HCT116 (cell line): ENCODE data around the gene TENM4. TPM values are rescaled to one million over a fixed set of nuclear protein-coding genes. Genes with fewer than 3 reads are reported as not detected.

Experiments used
- ATAC-seq: fragments of 200-7000 bp; cut with Tn5 transposase; 2 replicates; pipeline ENCODE4 v1.9.1; 2020; ENCODE audit warnings: mild to moderate bottlenecking, moderate library complexity
- BruUV-seq: library from RNA; stranded (reverse); fragments of 400-500 nt; replicated peaks from 2 replicates; lab custom pipeline; 2021; lab: Mats Ljungman, UMichigan
- CTCF ChIA-PET: fragments of 300-600 bp; sonication (Branson Sonifier 250); formaldehyde crosslinking; loops from one replicate; lab custom pipeline; 2021; ENCODE audit warnings: antibody characterized with exemption; lab: Charles Lee
- POLR2A ChIA-PET: fragments of 300-600, 350-600 bp; sonication (Branson Sonifier 250); formaldehyde crosslinking; loops from one replicate; lab custom pipeline; 2021; ENCODE audit warnings: antibody characterized with exemption; lab: Charles Lee
- RAD21 ChIA-PET, 2 experiments: fragments of 300-600 bp; sonication (Branson Sonifier 250); formaldehyde crosslinking; loops; one replicate each; lab custom pipeline; 2023; ENCODE audit warnings: low total read pairs in 2 of 2; ENCODE audit not compliant: uncharacterized antibody in 2 of 2, unreplicated experiment in 2 of 2, low non-redundant PET in 1 of 2; lab: Charles Lee
- DNase-seq: peaks from one replicate; pipeline ENCODE4 v3.0.0-alpha.2; 2010; ENCODE audit warnings: low read depth, low spot score
- H2AFZ ChIP-seq: fragments of 200-600 bp; shearing (Covaris generic), sonication (generic); 2 replicates; pipeline ENCODE4 v1.6.1; 2017; ENCODE audit warnings: low read depth, mixed run types, mixed read lengths, antibody characterized with exemption, low read length; ENCODE audit not compliant: poor library complexity, severe bottlenecking
- H3K27ac ChIP-seq: 2 replicates; pipeline ENCODE4 v1.5.1; 2012; ENCODE audit warnings: low read depth, low read length
- H3K27me3 ChIP-seq: fragments of 200-600 bp; sonication (generic); 2 replicates; pipeline ENCODE4 v1.6.1; 2016; ENCODE audit warnings: mixed run types, low read length, mixed read lengths; ENCODE audit not compliant: insufficient read depth
- H3K36me3 ChIP-seq, 2 experiments: fragments of 200-500 bp in 1 of 2; fragments of 200-600 bp in 1 of 2; sonication (Bioruptor generic) in 1 of 2; sonication (generic) in 1 of 2; 2 replicates each; pipeline versions ENCODE4 v1.5.1 to v1.6.1; 2014 to 2016; ENCODE audit warnings: low read length in 2 of 2, inconsistent platforms in 1 of 2, mixed read lengths in 1 of 2, mixed run types in 1 of 2; ENCODE audit not compliant: insufficient read depth in 2 of 2, control insufficient read depth in 1 of 2
- H3K4me1 ChIP-seq, 2 experiments: fragments of 200-600 bp in 1 of 2; sonication (generic) in 1 of 2; 2 replicates each; pipeline versions ENCODE4 v1.5.1 to v1.6.1; 2012 to 2017; ENCODE audit warnings: low read length in 2 of 2, inconsistent platforms in 1 of 2, mild to moderate bottlenecking in 1 of 2, mixed read lengths in 1 of 2, mixed run types in 1 of 2, moderate library complexity in 1 of 2; ENCODE audit not compliant: insufficient read depth in 2 of 2, control insufficient read depth in 1 of 2
- H3K4me2 ChIP-seq: fragments of 200-600 bp; sonication (generic); 2 replicates; pipeline ENCODE4 v1.6.1; 2017; ENCODE audit warnings: mixed run types, low read length, mixed read lengths
- H3K4me3 ChIP-seq, 2 experiments: fragments of 200-600 bp in 1 of 2; sonication (generic) in 1 of 2; replicated peaks in 1 of 2; 2 replicates each; pipeline ENCODE4 v1.5.1; 2011 to 2016; ENCODE audit warnings: low read length in 2 of 2, control low read depth in 1 of 2, low read depth in 1 of 2, mild to moderate bottlenecking in 1 of 2, mixed read lengths in 1 of 2, mixed run types in 1 of 2
- H3K79me2 ChIP-seq: fragments of 200-600 bp; sonication (generic); 2 replicates; pipeline ENCODE4 v1.6.1; 2017; ENCODE audit warnings: mild to moderate bottlenecking, mixed run types, low read length, moderate library complexity, mixed read lengths; ENCODE audit not compliant: insufficient read depth
- H3K9ac ChIP-seq: fragments of 200-600 bp; sonication (generic); 2 replicates; pipeline ENCODE4 v1.6.1; 2016; ENCODE audit warnings: low read length, mixed read lengths
- H3K9me2 ChIP-seq: fragments of 200-600 bp; sonication (generic), shearing (Covaris generic); 2 replicates; pipeline ENCODE4 v1.6.1; 2017; ENCODE audit warnings: mixed run types, mild to moderate bottlenecking, moderate library complexity; ENCODE audit not compliant: insufficient read depth
- H3K9me3 ChIP-seq, 2 experiments: fragments of 200-500 bp in 1 of 2; fragments of 200-600 bp in 1 of 2; sonication (Bioruptor generic) in 1 of 2; sonication (generic) in 1 of 2; 2 replicates each; pipeline ENCODE4 v1.6.1; 2014 to 2017; ENCODE audit warnings: low read length in 2 of 2, mixed read lengths in 2 of 2, inconsistent platforms in 1 of 2, low read depth in 1 of 2, mild to moderate bottlenecking in 1 of 2, mixed run types in 1 of 2, moderate library complexity in 1 of 2; ENCODE audit not compliant: control insufficient read depth in 1 of 2, insufficient read depth in 1 of 2
- H4K20me1 ChIP-seq: fragments of 200-600 bp; sonication (generic), shearing (Covaris generic); 2 replicates; pipeline ENCODE4 v1.6.1; 2017; ENCODE audit warnings: mixed run types, mild to moderate bottlenecking, moderate library complexity; ENCODE audit not compliant: insufficient read depth
- CBX3 ChIP-seq: IDR thresholded peaks from 2 replicates; pipeline ENCODE4 v1.6.1; 2012; ENCODE audit warnings: low read depth
- CEBPB ChIP-seq: IDR thresholded peaks from 2 replicates; pipeline ENCODE4 v1.6.1; 2012; ENCODE audit warnings: low read depth
- EGR1 ChIP-seq: IDR thresholded peaks from 2 replicates; pipeline ENCODE4 v1.6.1; 2012; ENCODE audit warnings: low read depth
- JUND ChIP-seq: IDR thresholded peaks from 2 replicates; pipeline ENCODE4 v1.6.1; 2012
- POLR2A ChIP-seq: IDR thresholded peaks from 2 replicates; pipeline ENCODE4 v1.7.0; 2011; ENCODE audit warnings: borderline replicate concordance; ENCODE audit not compliant: insufficient read depth, insufficient read length; ENCODE audit errors: extremely low read depth
- RAD21 ChIP-seq: IDR thresholded peaks from 2 replicates; pipeline ENCODE4 v1.6.1; 2012; ENCODE audit warnings: low read depth, mild to moderate bottlenecking
- SP1 ChIP-seq: IDR thresholded peaks from 2 replicates; pipeline ENCODE4 v1.6.1; 2012; ENCODE audit warnings: low read depth
- TCF7L2 ChIP-seq: IDR thresholded peaks from 2 replicates; pipeline ENCODE4 v1.7.0; 2011; ENCODE audit warnings: borderline replicate concordance, inconsistent platforms; ENCODE audit not compliant: insufficient read depth, insufficient read length; ENCODE audit errors: extremely low read depth
- ZNF274 ChIP-seq: fragments of 200-500 bp; sonication (Bioruptor generic); IDR thresholded peaks from 2 replicates; pipeline ENCODE4 v1.6.1; 2014; ENCODE audit warnings: mild to moderate bottlenecking, low read depth, low read length, inconsistent platforms
- intact Hi-C: fragments of 100-400 bp; cut with micrococcal nuclease; formaldehyde crosslinking; loops from 2 replicates; pipeline ENCODE4 v1.10.0; 2022
- total RNA-seq: library from RNA; stranded (reverse); gene quantifications from one replicate; pipeline ENCODE4 v1.2.1, GENCODE V29; 2021; ENCODE audit not compliant: unreplicated experiment
- TF ChIP-seq, protein P1 (sequence below): IDR thresholded peaks from 2 replicates; pipeline ENCODE4 v1.6.1; 2011; ENCODE audit warnings: mild to moderate bottlenecking, low read length, moderate library complexity; ENCODE audit not compliant: insufficient replicate concordance; ENCODE audit errors: extremely low read depth

The TENM4 gene
- total RNA-seq, 1 experiment from 2014 or later, result 0.05 TPM

DNA sequence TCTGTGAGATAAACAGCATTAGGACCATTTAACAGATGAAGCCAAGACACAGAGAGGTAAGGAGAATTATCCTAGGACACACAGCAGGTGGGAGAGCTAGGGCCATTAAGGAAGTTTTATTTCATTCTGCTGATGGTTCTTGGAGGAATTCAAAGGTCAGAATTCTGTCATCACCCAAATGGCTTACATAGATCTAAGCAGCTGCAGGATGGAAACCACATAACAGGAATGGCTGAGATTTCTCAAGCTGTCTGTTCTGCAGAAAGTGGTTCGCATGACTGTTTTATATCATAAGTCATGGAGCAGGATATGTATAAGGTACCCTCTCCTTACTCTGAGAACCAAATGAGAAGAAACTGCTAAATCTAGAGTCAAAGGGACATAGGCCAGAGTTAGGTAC, 702.9 kb downstream of the TENM4 start (continued):
- no peak for TF ChIP-seq CBX3
- TF ChIP-seq, protein P1, sequence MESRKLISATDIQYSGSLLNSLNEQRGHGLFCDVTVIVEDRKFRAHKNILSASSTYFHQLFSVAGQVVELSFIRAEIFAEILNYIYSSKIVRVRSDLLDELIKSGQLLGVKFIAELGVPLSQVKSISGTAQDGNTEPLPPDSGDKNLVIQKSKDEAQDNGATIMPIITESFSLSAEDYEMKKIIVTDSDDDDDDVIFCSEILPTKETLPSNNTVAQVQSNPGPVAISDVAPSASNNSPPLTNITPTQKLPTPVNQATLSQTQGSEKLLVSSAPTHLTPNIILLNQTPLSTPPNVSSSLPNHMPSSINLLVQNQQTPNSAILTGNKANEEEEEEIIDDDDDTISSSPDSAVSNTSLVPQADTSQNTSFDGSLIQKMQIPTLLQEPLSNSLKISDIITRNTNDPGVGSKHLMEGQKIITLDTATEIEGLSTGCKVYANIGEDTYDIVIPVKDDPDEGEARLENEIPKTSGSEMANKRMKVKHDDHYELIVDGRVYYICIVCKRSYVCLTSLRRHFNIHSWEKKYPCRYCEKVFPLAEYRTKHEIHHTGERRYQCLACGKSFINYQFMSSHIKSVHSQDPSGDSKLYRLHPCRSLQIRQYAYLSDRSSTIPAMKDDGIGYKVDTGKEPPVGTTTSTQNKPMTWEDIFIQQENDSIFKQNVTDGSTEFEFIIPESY, result no peak
- TF ChIP-seq EGR1, result no peak
- TF ChIP-seq SP1, result no peak
- no peak for TF ChIP-seq RAD21
- no peak for TF ChIP-seq CEBPB
- TF ChIP-seq TCF7L2, result no peak
- no peak for TF ChIP-seq POLR2A
- no peak for TF ChIP-seq JUND
- no peak for TF ChIP-seq ZNF274

DNA sequence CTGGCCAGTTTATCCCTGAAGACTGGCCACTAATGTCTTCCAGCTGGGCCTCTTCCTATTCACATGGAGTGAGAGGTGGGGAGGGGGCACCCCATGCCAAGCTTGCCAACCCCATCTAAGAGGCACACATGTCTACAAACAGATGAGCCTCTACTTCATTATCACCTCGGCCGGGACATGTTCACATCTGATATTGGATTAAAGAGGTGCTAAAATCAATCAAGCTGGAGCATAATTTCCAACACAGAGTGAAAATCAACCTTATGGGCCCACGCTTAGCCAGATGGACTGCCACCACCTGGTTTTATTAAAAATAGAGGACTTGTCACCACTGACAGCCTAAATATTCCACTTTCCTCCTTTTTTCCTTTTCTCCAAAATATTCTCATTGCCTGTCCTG, 703.5 kb downstream of the TENM4 start:
- no peak for ATAC-seq

More for the DNA sequence above, 703.5 kb downstream of the TENM4 start:
- Histone ChIP-seq H3K27me3 (peaks cover 13% of the 10 kb centered on the region; the same call in 1 of the 2 replicates), H2AFZ (no peak overlapping the region), H3K36me3 (no peaks in the 10 kb centered on the region), H3K4me2 (no peak overlapping the region), H3K27ac (no peak overlapping the region), H3K9me3 (no peaks in the 10 kb centered on the region), H3K9me2 (no peaks in the 10 kb centered on the region), H3K4me3 (no peak overlapping the region), H4K20me1 (no peaks in the 10 kb centered on the region), H3K79me2 (no peaks in the 10 kb centered on the region), H3K4me1 (no peaks in the 10 kb centered on the region), H3K9ac (no peak overlapping the region)
- ChIA-PET RAD21 (no interaction called here), CTCF (interaction anchor here (1.0 kb wide), 1 partner anchor 22 kb away, joined by 4 read pairs; no protein-coding TSS in a partner anchor), POLR2A (no interaction called here)
- BruUV-seq, result no TSS peak
- DNase-seq, result no peak
- TF ChIP-seq POLR2A (no peak), CEBPB (no peak)
- intact Hi-C loops, result no loop called here
